K562 (cell line): ENCODE data around the gene PSMB10. TPM values are rescaled to one million over a fixed set of nuclear protein-coding genes. Genes with fewer than 3 reads are reported as not detected.

Source experiments
- ATAC-seq: fragments of 200-7000 bp; cut with Tn5 transposase; 3 replicates; pipeline ENCODE4 v1.9.1; 2020; ENCODE audit warnings: moderate library complexity
- BruUV-seq: library from RNA; stranded (reverse); fragments of 400-500 nt; replicated peaks from 2 replicates; lab custom pipeline; 2021; lab: Mats Ljungman, UMichigan
- CTCF ChIA-PET: fragments of 300-600 bp; formaldehyde crosslinking; extraction: SDS; loops from one replicate; lab custom pipeline; 2021; ENCODE audit warnings: low intra/inter-chr PET ratio; lab: Yijun Ruan, JAX
- POLR2A ChIA-PET: fragments of 300-600, 350-650 bp; sonication (Branson Sonifier 250); formaldehyde crosslinking; extraction: SDS; loops from one replicate; lab custom pipeline; 2021; ENCODE audit warnings: antibody characterized with exemption, inconsistent platforms; lab: Yijun Ruan, JAX
- DNase-seq, 4 experiments: peaks; one replicate each; pipeline versions ENCODE4 v3.0.0 to v3.0.0-alpha.2; 2011 to 2018; ENCODE audit warnings: low spot score in 3 of 4, mixed read lengths in 3 of 4; ENCODE audit errors: extremely low read depth in 1 of 4
- FAIRE-seq: peaks from 2 replicates; lab custom pipeline; 2011; peaks lifted over from hg19 to GRCh38; lab: Jason Lieb, UNC
- H2AFZ ChIP-seq: 2 replicates; pipeline ENCODE4 v1.6.0; 2011; ENCODE audit warnings: low read depth, low read length, control low read depth, inconsistent platforms
- H3K27ac ChIP-seq: fragments of 200-600 bp; 3 replicates; pipeline ENCODE4 v1.8.0; 2011; ENCODE audit warnings: low read depth, mild to moderate bottlenecking, control low read depth, inconsistent platforms, low read length, moderate library complexity, mixed read lengths; ENCODE audit errors: extremely low read depth
- H3K27me3 ChIP-seq, 2 experiments: fragments of 300-600 bp in 1 of 2; 2 replicates in 1 of 2; 3 replicates in 1 of 2; pipeline versions ENCODE4 v1.6.0 to v1.8.0; 2011; ENCODE audit warnings: inconsistent platforms in 2 of 2, low read length in 2 of 2, mild to moderate bottlenecking in 1 of 2, mixed read lengths in 1 of 2, moderate library complexity in 1 of 2; ENCODE audit not compliant: control insufficient read depth in 2 of 2, insufficient read depth in 2 of 2
- H3K36me3 ChIP-seq: fragments of 300-600 bp; 3 replicates; pipeline ENCODE4 v1.8.0; 2011; ENCODE audit warnings: mild to moderate bottlenecking, low read length, inconsistent platforms; ENCODE audit not compliant: control insufficient read depth, insufficient read depth
- H3K4me1 ChIP-seq, 2 experiments: fragments of 200-600 bp in 1 of 2; replicated peaks in 1 of 2; 2 replicates in 1 of 2; 3 replicates in 1 of 2; pipeline versions ENCODE4 v1.5.1 to v1.8.0; 2011; ENCODE audit warnings: inconsistent platforms in 2 of 2, low read length in 2 of 2, mild to moderate bottlenecking in 1 of 2, mixed read lengths in 1 of 2, moderate library complexity in 1 of 2; ENCODE audit not compliant: control insufficient read depth in 2 of 2, insufficient read depth in 2 of 2
- H3K4me2 ChIP-seq: 2 replicates; pipeline ENCODE4 v1.6.1; 2011; ENCODE audit warnings: low read length, control low read depth, inconsistent platforms, mixed read lengths; ENCODE audit not compliant: insufficient read depth
- H3K4me3 ChIP-seq: fragments of 200-600 bp; sonication (generic), shearing (Covaris generic); 2 replicates; pipeline ENCODE4 v1.5.1; 2016; ENCODE audit warnings: control low read depth, inconsistent platforms
- H3K79me2 ChIP-seq: fragments of 200-600 bp; 3 replicates; pipeline ENCODE4 v1.8.0; 2011; ENCODE audit warnings: low read length, inconsistent platforms; ENCODE audit not compliant: control insufficient read depth, insufficient read depth
- H3K9ac ChIP-seq, 2 experiments: 2 replicates each; pipeline versions ENCODE4 v1.6.0 to v1.6.1; 2011; ENCODE audit warnings: low read depth in 2 of 2, low read length in 2 of 2, control low read depth in 1 of 2, inconsistent platforms in 1 of 2, mild to moderate bottlenecking in 1 of 2, mixed read lengths in 1 of 2; ENCODE audit not compliant: insufficient read depth in 1 of 2
- H3K9me1 ChIP-seq: one replicate; pipeline ENCODE4 v1.6.0; 2011; ENCODE audit warnings: inconsistent platforms, mild to moderate bottlenecking, low read length, moderate library complexity; ENCODE audit not compliant: control insufficient read depth, insufficient read depth
- H3K9me3 ChIP-seq: replicated peaks from 2 replicates; pipeline ENCODE4 v1.5.1; 2011; ENCODE audit warnings: low read depth, low read length, inconsistent platforms; ENCODE audit not compliant: control insufficient read depth, insufficient read depth
- H4K20me1 ChIP-seq: replicated peaks from 2 replicates; pipeline ENCODE4 v1.6.1; 2011; ENCODE audit warnings: low read length, inconsistent platforms, mixed read lengths; ENCODE audit not compliant: control insufficient read depth, insufficient read depth
- CBX8 ChIP-seq: fragments of 200-600 bp; sonication (generic); IDR thresholded peaks from 2 replicates; pipeline ENCODE4 v1.6.1; 2012; ENCODE audit warnings: borderline replicate concordance, mixed run types, low read depth, mild to moderate bottlenecking, moderate library complexity, mixed read lengths, low read length, control low read depth, inconsistent platforms; ENCODE audit not compliant: poor library complexity, severe bottlenecking; ENCODE audit errors: extremely low read depth
- E2F3 ChIP-seq: fragments of 250-450 bp; sonication (Bioruptor Pico); IDR thresholded peaks from 2 replicates; pipeline ENCODE4 v1.4.0; 2020; ENCODE audit warnings: mild to moderate bottlenecking
- HMG20A ChIP-seq: fragments of 450-650 bp; formaldehyde crosslinking; conservative IDR thresholded peaks from 2 replicates; pipeline ENCODE4 v1.4.0; 2020; ENCODE audit warnings: mild to moderate bottlenecking, mixed read lengths
- L3MBTL2 ChIP-seq: fragments of 450-650 bp; IDR thresholded peaks from 2 replicates; pipeline ENCODE4 v1.6.1; 2016; ENCODE audit warnings: mild to moderate bottlenecking, moderate library complexity
- NFIX ChIP-seq: fragments of 250-450 bp; sonication (Bioruptor Pico); IDR thresholded peaks from 2 replicates; pipeline ENCODE4 v1.4.0; 2020; ENCODE audit warnings: low read depth, mild to moderate bottlenecking, moderate library complexity
- PTRF ChIP-seq: fragments of 450-650 bp; IDR thresholded peaks from 2 replicates; pipeline ENCODE4 v1.6.1; 2016; ENCODE audit warnings: mild to moderate bottlenecking, missing genetic modification characterization, missing compliant biosample characterization
- RFX5 ChIP-seq: IDR thresholded peaks from 2 replicates; pipeline ENCODE4 v1.6.1; 2011; ENCODE audit warnings: low read depth, mild to moderate bottlenecking, improper control_type of control experiment, low read length
- ZNF134 ChIP-seq: fragments of 250-450 bp; sonication (Bioruptor Pico); conservative IDR thresholded peaks from 2 replicates; pipeline ENCODE4 v1.4.0; 2020
- WGBS: fragments of 100-300 bp; shearing (Covaris generic); methylation state at CpG from one replicate; pipeline ENCODE4 v1.1.6; 2016; ENCODE audit warnings: low coverage, mixed read lengths; ENCODE audit not compliant: insufficient coverage; ENCODE audit errors: missing lambda C conversion rate; 5-methylcytosine and 5-hydroxymethylcytosine counted together
- in situ Hi-C: fragments of 300-500 bp; cut with MboI; formaldehyde crosslinking; loops from 4 replicates; pipeline ENCODE4 v1.15.0; 2018; ENCODE audit warnings: inconsistent platforms, mixed read lengths
- intact Hi-C: fragments of 100-400 bp; cut with micrococcal nuclease; formaldehyde crosslinking; loops from 2 replicates; pipeline ENCODE4 v1.14.2; 2022
- polyA plus RNA-seq, 8 experiments: library from polyadenylated mRNA; depleted of rRNA in 4 of 8; stranded (reverse) in 5 of 8; unstranded in 3 of 8; fragments of >200 nt; fragmentation: Nextera tagmentation in 2 of 8; fragmentation: Illumina TruSeq in 1 of 8; extraction: Ambion mirVana in 2 of 8; extraction: Trizol in 1 of 8; gene quantifications; 2 replicates each; pipeline versions ENCODE4 v1.2.1 to v1.2.3, GENCODE V29; 2011 to 2014; ENCODE audit warnings: inconsistent platforms in 1 of 8, missing spikeins in 1 of 8
- total RNA-seq, 7 experiments: library from RNA; depleted of rRNA in 6 of 7; stranded (reverse); fragments of >200 nt in 6 of 7; fragmentation: Illumina TruSeq in 2 of 7; extraction: Trizol in 2 of 7; gene quantifications; 2 replicates each; pipeline versions ENCODE4 v1.2.1 to v1.2.3, GENCODE V29; 2011 to 2021; ENCODE audit warnings: low replicate concordance in 1 of 7
- TF ChIP-seq, protein P1 (sequence below): sonication (generic); formaldehyde crosslinking; IDR thresholded peaks from 2 replicates; pipeline ENCODE4 v1.8.1; 2023; ENCODE audit warnings: missing genetic modification reagents, mild to moderate bottlenecking, borderline replicate concordance
- TF ChIP-seq, protein P2 (sequence below): fragments of 200-400 bp; formaldehyde crosslinking; IDR thresholded peaks from 2 replicates; pipeline ENCODE4 v1.6.1; 2017; ENCODE audit warnings: mild to moderate bottlenecking, low read depth, low read length, moderate library complexity
- TF ChIP-seq, protein P3 (sequence below), 2 experiments: fragments of 450-650 bp; conservative IDR thresholded peaks; 2 replicates each; pipeline ENCODE4 v1.6.1; 2017; ENCODE audit warnings: mild to moderate bottlenecking in 2 of 2, moderate library complexity in 2 of 2

The PSMB10 gene
- total and polyA plus RNA-seq, 9 of the 15 experiments (the other 6 are each of a cell fraction or from before 2014, with no cell fraction given) = 11.7 to 105 (median 51.0) TPM

DNA sequence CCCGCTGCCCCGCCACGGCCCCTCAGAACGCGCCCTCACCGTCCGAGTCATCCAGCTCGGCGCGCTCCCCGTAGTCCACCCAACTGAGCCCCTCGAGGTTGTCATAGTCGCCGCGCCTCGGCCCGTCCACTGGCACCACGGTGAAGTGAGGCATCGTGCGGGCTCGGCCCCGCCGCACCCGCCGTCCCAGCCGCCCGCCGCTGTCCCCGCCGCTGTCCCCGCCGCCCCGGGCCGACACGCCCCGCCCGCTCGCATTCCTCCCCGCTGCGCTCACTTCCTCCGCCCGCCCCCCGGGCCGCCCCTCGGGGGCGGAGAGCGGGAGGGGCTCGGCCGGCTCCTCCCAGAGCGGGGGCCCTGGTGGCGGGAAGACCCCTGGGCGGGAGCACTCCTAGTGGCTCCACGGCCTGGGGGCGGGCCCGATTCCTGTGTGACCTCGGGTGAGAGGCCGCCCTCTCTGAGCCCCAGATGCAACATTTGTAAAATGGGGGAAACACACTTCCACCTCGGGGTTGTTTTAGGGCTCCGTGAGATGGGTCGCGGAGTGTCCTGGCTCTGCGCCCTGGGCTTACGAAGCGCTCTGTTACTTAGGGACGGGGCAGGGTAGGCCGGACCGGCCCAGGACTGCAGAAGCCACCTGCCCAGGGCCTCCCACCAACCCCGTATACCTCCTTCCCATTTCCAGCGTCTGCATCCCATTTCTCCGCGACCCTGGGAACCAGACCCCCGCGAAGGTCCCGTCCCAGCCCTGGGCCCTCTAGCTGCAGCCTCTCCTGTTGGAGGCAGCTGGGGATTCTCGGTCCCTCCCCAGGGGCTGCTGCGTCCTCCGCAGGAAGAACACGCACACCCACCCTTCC is 32.0 kb upstream of the PSMB10 start, which contains the start of gene SLC12A4:
SLC12A4 (minus strand) TSS at position 238 of the 854 bp plus-strand sequence; CDS start at position 154, 84 bp downstream.
- peaks cover 22 to 46% of the 10 kb centered on the region in 2 experiments; a peak in 4 of 5 replicates for H3K4me1 ChIP-seq
- peak within 1 kb of the TSS; percentile 98 for H3K4me2 ChIP-seq
- H3K36me3 ChIP-seq = peaks cover 17% of the 10 kb centered on the region; the same call in 2 of the 3 replicates
- H2AFZ ChIP-seq = peak within 1 kb of the TSS; percentile 97
- DNase-seq (peak; percentile 94 to 99 (median 98)), FAIRE-seq (peak; percentile 78), ATAC-seq (peak; percentile 91)
- in situ Hi-C loops = no loop called here
- intact Hi-C loops = no loop called here
- 3% methylated on average over 41 of the region's 78 CpGs for WGBS
- H3K9me3 ChIP-seq = no peaks in the 10 kb centered on the region
- BruUV-seq = no TSS peak
- H3K79me2 ChIP-seq = peaks cover 28% of the 10 kb centered on the region
- H3K9ac ChIP-seq = peak within 1 kb of the TSS; percentile 95 to 97
- H3K27me3 ChIP-seq = no peaks in the 10 kb centered on the region
- H4K20me1 ChIP-seq = peaks cover 16% of the 10 kb centered on the region
- POLR2A ChIA-PET = interaction anchor here (0.7 to 1.2 kb wide), 4 partner anchors 9 to 74 kb away, joined by 4 to 5 read pairs (median 4); partner anchors contain the start of gene PSMB10
- H3K27ac ChIP-seq = peak within 1 kb of the TSS; percentile 94
- CTCF ChIA-PET = no interaction called here
- H3K4me3 ChIP-seq = peak within 1 kb of the TSS; percentile 84
- peaks cover 8% of the 10 kb centered on the region for H3K9me1 ChIP-seq
- no peak for TF ChIP-seq CBX8
- TF ChIP-seq, protein P1, sequence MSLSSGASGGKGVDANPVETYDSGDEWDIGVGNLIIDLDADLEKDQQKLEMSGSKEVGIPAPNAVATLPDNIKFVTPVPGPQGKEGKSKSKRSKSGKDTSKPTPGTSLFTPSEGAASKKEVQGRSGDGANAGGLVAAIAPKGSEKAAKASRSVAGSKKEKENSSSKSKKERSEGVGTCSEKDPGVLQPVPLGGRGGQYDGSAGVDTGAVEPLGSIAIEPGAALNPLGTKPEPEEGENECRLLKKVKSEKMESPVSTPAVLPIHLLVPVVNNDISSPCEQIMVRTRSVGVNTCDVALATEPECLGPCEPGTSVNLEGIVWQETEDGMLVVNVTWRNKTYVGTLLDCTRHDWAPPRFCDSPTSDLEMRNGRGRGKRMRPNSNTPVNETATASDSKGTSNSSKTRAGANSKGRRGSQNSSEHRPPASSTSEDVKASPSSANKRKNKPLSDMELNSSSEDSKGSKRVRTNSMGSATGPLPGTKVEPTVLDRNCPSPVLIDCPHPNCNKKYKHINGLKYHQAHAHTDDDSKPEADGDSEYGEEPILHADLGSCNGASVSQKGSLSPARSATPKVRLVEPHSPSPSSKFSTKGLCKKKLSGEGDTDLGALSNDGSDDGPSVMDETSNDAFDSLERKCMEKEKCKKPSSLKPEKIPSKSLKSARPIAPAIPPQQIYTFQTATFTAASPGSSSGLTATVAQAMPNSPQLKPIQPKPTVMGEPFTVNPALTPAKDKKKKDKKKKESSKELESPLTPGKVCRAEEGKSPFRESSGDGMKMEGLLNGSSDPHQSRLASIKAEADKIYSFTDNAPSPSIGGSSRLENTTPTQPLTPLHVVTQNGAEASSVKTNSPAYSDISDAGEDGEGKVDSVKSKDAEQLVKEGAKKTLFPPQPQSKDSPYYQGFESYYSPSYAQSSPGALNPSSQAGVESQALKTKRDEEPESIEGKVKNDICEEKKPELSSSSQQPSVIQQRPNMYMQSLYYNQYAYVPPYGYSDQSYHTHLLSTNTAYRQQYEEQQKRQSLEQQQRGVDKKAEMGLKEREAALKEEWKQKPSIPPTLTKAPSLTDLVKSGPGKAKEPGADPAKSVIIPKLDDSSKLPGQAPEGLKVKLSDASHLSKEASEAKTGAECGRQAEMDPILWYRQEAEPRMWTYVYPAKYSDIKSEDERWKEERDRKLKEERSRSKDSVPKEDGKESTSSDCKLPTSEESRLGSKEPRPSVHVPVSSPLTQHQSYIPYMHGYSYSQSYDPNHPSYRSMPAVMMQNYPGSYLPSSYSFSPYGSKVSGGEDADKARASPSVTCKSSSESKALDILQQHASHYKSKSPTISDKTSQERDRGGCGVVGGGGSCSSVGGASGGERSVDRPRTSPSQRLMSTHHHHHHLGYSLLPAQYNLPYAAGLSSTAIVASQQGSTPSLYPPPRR (CRISPR knock-in tag) = no peak
- TF ChIP-seq, protein P2, sequence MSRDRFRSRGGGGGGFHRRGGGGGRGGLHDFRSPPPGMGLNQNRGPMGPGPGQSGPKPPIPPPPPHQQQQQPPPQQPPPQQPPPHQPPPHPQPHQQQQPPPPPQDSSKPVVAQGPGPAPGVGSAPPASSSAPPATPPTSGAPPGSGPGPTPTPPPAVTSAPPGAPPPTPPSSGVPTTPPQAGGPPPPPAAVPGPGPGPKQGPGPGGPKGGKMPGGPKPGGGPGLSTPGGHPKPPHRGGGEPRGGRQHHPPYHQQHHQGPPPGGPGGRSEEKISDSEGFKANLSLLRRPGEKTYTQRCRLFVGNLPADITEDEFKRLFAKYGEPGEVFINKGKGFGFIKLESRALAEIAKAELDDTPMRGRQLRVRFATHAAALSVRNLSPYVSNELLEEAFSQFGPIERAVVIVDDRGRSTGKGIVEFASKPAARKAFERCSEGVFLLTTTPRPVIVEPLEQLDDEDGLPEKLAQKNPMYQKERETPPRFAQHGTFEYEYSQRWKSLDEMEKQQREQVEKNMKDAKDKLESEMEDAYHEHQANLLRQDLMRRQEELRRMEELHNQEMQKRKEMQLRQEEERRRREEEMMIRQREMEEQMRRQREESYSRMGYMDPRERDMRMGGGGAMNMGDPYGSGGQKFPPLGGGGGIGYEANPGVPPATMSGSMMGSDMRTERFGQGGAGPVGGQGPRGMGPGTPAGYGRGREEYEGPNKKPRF = no peak
- peak; percentile 86 for TF ChIP-seq E2F3 (CRISPR knock-in tag)
- no peak for TF ChIP-seq HMG20A
- TF ChIP-seq NFIX (CRISPR knock-in tag) = no peak
- TF ChIP-seq, protein P3, sequence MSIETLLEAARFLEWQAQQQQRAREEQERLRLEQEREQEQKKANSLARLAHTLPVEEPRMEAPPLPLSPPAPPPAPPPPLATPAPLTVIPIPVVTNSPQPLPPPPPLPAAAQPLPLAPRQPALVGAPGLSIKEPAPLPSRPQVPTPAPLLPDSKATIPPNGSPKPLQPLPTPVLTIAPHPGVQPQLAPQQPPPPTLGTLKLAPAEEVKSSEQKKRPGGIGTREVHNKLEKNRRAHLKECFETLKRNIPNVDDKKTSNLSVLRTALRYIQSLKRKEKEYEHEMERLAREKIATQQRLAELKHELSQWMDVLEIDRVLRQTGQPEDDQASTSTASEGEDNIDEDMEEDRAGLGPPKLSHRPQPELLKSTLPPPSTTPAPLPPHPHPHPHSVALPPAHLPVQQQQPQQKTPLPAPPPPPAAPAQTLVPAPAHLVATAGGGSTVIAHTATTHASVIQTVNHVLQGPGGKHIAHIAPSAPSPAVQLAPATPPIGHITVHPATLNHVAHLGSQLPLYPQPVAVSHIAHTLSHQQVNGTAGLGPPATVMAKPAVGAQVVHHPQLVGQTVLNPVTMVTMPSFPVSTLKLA (conservative IDR thresholded peaks at IDR 0.05) = peak in 1 of 2 experiments; percentile 35; a peak in 2 of 4 replicates
- no peak for TF ChIP-seq PTRF (tag)
- TF ChIP-seq ZNF134 (CRISPR knock-in tag) = no peak
- TF ChIP-seq RFX5 = no peak
- TF ChIP-seq L3MBTL2 = peak; percentile 27; the same call in 1 of the 2 replicates
